Psoas muscle (tissue), 8 donors: ENCODE measurements around the gene ESRRG. TPM values are rescaled to one million over a fixed set of nuclear protein-coding genes. Genes with fewer than 3 reads are reported as not detected.

Experiments
- ATAC-seq, 4 donors: fragments of 200-7000 bp; cut with Tn5 transposase; one replicate each; pipeline ENCODE4 v1.9.1; 2020; ENCODE audit warnings: moderate library complexity in 3 of 4, mild to moderate bottlenecking in 2 of 4
- DNase-seq, 2 donors: peaks; one replicate each; pipeline ENCODE4 v3.0.0-alpha.2; 2020
- H3K27ac ChIP-seq: fragments of 200-600 bp; one replicate; pipeline ENCODE4 v1.8.0; 2022
- H3K27me3 ChIP-seq, 3 donors: fragments of 200-600 bp in 1 of 3; one replicate each; pipeline versions ENCODE4 v1.6.1 to v1.8.0; 2013 to 2022; ENCODE audit warnings: low read length in 2 of 3, mild to moderate bottlenecking in 2 of 3, moderate library complexity in 1 of 3; ENCODE audit not compliant: insufficient read depth in 3 of 3
- H3K36me3 ChIP-seq, 2 donors: fragments of 200-600 bp in 1 of 2; one replicate each; pipeline versions ENCODE4 v1.6.1 to v1.8.0; 2013 to 2022; ENCODE audit warnings: low read depth in 1 of 2, mild to moderate bottlenecking in 1 of 2, moderate library complexity in 1 of 2; ENCODE audit not compliant: insufficient read depth in 1 of 2
- H3K4me1 ChIP-seq: fragments of 200-600 bp; one replicate; pipeline ENCODE4 v1.8.0; 2022
- H3K4me3 ChIP-seq: fragments of 200-600 bp; one replicate; pipeline ENCODE4 v1.8.0; 2022; ENCODE audit warnings: mild to moderate bottlenecking
- H3K9me3 ChIP-seq: fragments of 200-600 bp; one replicate; pipeline ENCODE4 v1.8.0; 2022
- WGBS, 3 donors: extraction: QIAGEN DNeasy Blood & Tissue Kit; methylation state at CpG; one replicate each; pipeline versions ENCODE4 v1.1.6 to v1.1.7; 2013; 5-methylcytosine and 5-hydroxymethylcytosine counted together
- intact Hi-C, 2 donors: fragments of 100-400 bp; cut with DNase I; formaldehyde crosslinking; loops; one replicate each; pipeline versions ENCODE4 v1.11.0 to v1.14.2; 2022
- polyA plus RNA-seq, 3 donors: library from polyadenylated mRNA; stranded (reverse); fragments of 200-250 nt; gene quantifications; one replicate each; pipeline ENCODE4 v1.2.3, GENCODE V29; 2013
- total RNA-seq, 4 donors: library from RNA; stranded (reverse); fragmentation: NEBNext Ultra II Directional in 2 of 4; extraction: Animal tissue kit (Norgen Biotek cat#: 25700) in 2 of 4; gene quantifications; one replicate each; pipeline versions ENCODE4 v1.2.1 to v1.2.4, GENCODE V29; 2021 to 2023
- TF ChIP-seq, protein P1 (sequence below): fragments of 200-600 bp; IDR thresholded peaks from one replicate; pipeline ENCODE4 v1.8.0; 2022; ENCODE audit warnings: antibody characterized with exemption
- donor health status: healthy with polysubstance abuse.
- donor health status: DM: no; HTN: no; CAD: no; lungs with moderate emphysema.
- donor health status: Bipolar disorder and iron deficiency.
- donor health status: healthy.
- donor health status: DM: yes; HTN: yes; CAD: no.
- donor health status: DM: no; HTN: no; CAD: no.
- donor health status: DM: no; HTN: no; CAD: no.
- donor health status: DM: yes; HTN: yes; CAD: no.

Gene ESRRG
- total and polyA plus RNA-seq, 7 donors = 2.5 to 34.4 (median 5.3) TPM

GRCh38 chr1:216742625-216743024, 19.4 kb upstream of the ESRRG start:
- H3K36me3 ChIP-seq = no peaks in the 10 kb centered on the region
- no peak overlapping the region for H3K27ac ChIP-seq
- TF ChIP-seq, protein P1, sequence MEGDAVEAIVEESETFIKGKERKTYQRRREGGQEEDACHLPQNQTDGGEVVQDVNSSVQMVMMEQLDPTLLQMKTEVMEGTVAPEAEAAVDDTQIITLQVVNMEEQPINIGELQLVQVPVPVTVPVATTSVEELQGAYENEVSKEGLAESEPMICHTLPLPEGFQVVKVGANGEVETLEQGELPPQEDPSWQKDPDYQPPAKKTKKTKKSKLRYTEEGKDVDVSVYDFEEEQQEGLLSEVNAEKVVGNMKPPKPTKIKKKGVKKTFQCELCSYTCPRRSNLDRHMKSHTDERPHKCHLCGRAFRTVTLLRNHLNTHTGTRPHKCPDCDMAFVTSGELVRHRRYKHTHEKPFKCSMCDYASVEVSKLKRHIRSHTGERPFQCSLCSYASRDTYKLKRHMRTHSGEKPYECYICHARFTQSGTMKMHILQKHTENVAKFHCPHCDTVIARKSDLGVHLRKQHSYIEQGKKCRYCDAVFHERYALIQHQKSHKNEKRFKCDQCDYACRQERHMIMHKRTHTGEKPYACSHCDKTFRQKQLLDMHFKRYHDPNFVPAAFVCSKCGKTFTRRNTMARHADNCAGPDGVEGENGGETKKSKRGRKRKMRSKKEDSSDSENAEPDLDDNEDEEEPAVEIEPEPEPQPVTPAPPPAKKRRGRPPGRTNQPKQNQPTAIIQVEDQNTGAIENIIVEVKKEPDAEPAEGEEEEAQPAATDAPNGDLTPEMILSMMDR = no peak
- ATAC-seq = no peak
- no peak for DNase-seq
- no peaks in the 10 kb centered on the region for H3K27me3 ChIP-seq
- intact Hi-C loops = no loop called here
- WGBS, 3 donors = 50 to 66% (median 53%) methylated on average over 2 of the region's 2 CpGs
- no peaks in the 10 kb centered on the region for H3K9me3 ChIP-seq
- no peaks in the 10 kb centered on the region for H3K4me1 ChIP-seq
- no peak overlapping the region for H3K4me3 ChIP-seq

GRCh38 chr1:216740331-216740730, 17.1 kb upstream of the ESRRG start:
- WGBS, 3 donors = 73 to 76% (median 74%) methylated on average over 2 of the region's 2 CpGs
- no peak for DNase-seq
- intact Hi-C loops = no loop called here

DNA sequence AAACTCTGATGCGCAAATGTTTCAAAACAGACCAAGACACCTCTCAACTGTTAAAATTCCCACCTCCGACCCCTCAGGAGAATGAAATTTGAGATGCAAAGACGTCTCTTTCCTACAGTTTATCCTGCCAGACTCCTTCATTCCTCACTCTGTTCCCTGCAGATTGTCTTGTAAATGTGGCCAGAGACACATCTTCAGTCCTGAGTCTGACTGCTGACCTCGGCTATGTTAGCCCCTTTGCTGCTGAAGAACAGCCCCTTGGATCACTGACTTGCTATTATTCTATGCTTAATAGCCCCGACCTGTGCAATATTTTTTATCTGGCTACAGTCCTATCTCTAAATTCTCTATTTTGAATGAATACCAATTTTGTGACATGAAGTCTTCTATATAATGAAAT, 16.6 kb upstream of the ESRRG start:
- TF ChIP-seq, protein P1 = no peak
- H3K27me3 ChIP-seq = no peaks in the 10 kb centered on the region
- no peaks in the 10 kb centered on the region for H3K9me3 ChIP-seq
- no peak overlapping the region for H3K4me3 ChIP-seq
- WGBS, 3 donors = 60 to 61% (median 60%) methylated on average over 5 of the region's 5 CpGs
- intact Hi-C loops = no loop called here
- DNase-seq = no peak
- no peak overlapping the region for H3K27ac ChIP-seq
- ATAC-seq = no peak
- no peaks in the 10 kb centered on the region for H3K4me1 ChIP-seq
- H3K36me3 ChIP-seq = no peaks in the 10 kb centered on the region

More at GRCh38 chr1:216740331-216740730, 17.1 kb upstream of the ESRRG start:
- TF ChIP-seq, protein P1 = no peak
- no peaks in the 10 kb centered on the region for H3K36me3 ChIP-seq
- no peak for ATAC-seq
- H3K4me3 ChIP-seq = no peak overlapping the region
- no peaks in the 10 kb centered on the region for H3K27me3 ChIP-seq
- H3K9me3 ChIP-seq = no peaks in the 10 kb centered on the region
- no peaks in the 10 kb centered on the region for H3K4me1 ChIP-seq
- H3K27ac ChIP-seq = no peak overlapping the region

- WGBS, 3 donors = 95 to 97% (median 95%) methylated on average over 4 of the region's 4 CpGs
- intact Hi-C loops = no loop called here
- no peak for DNase-seq
These were observed 8.9 kb upstream of the ESRRG start for GRCh38 chr1:216732121-216732520.

DNA sequence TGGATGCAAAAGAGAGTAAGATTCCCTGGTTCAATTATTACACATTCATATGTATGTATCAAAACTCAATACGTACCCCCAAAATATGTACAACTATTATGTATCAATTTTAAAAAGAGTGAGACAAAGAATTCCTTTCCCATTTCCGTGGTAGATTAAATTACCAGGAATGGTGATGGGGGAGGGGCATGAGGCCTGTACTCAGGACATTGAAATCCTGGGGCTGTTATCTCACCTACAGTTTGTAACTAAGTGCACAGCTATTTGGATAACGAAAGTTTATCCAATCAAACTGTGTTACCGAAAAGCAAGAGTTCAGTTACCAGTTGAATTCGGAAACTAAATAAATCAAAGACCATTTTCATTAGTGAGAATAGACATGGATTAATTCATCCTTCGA, 8.3 kb upstream of the ESRRG start:
- Histone ChIP-seq H3K4me1 (no peaks in the 10 kb centered on the region), H3K9me3 (no peaks in the 10 kb centered on the region), H3K27ac (no peak overlapping the region), H3K27me3 (no peaks in the 10 kb centered on the region), H3K4me3 (no peak overlapping the region), H3K36me3 (no peaks in the 10 kb centered on the region)
- 82 to 91% (median 91%) methylated on average over 6 of the region's 6 CpGs for WGBS, 3 donors
- TF ChIP-seq, protein P1 = no peak
- DNase-seq (no peak), ATAC-seq (no peak)
- intact Hi-C loops = no loop called here

More at GRCh38 chr1:216732121-216732520, 8.9 kb upstream of the ESRRG start:
- TF ChIP-seq, protein P1 = no peak
- Histone ChIP-seq H3K4me3 (no peak overlapping the region), H3K36me3 (no peaks in the 10 kb centered on the region), H3K4me1 (no peaks in the 10 kb centered on the region), H3K27me3 (no peaks in the 10 kb centered on the region), H3K9me3 (no peaks in the 10 kb centered on the region), H3K27ac (no peak overlapping the region)
- ATAC-seq = no peak
